Measurements from ENCODE around the gene OR5AU1. TPM values are rescaled to one million over a fixed set of nuclear protein-coding genes. Genes with fewer than 3 reads are reported as not detected.

OR5AU1 gene
- total and polyA plus RNA-seq, 2 experiments from 2014 or later, result not detected

DNA sequence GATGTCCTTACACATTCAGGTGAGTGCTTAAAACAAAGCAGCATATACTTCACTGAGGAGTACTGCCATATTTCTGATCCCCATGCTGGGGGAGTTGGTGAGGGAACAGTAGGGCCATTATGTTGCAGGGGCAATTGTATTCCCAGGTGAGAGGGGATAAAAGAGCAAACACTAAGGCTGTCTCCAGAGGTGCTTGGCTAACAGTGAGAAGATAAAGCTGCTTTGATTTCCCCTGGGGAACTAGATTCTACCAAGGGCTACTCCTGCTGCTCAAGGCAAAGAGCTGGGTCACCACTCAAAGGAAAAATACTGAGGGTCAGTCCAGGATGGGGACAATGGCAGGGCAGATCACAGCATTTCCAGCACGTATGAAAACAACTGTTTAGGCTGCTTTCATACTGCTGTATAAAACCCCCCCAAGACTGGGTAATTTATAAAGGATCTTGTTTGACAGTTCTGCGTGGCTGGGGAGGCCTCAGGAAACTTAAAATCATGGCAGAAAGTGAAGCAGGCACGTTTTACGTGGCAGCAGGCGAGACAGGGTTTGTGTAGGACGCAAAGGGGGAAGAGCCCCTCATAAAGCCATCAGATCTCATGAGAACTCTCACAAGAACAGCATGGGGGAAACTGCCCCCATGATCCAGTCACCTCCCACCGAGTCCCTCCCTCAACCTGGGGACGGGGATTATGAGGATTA lies 47.8 kb upstream of the OR5AU1 start:
- no peak overlapping the region for H3K27ac ChIP-seq
- TF ChIP-seq EZH2 (IDR thresholded peaks at IDR 0.05; ENCODE audit: borderline replicate concordance) (no peak), EZH2phosphoT487 (IDR thresholded peaks at IDR 0.05; ENCODE audit: low read depth, severe bottlenecking, unreplicated experiment) (no peak)
- TF ChIP-seq, protein P1, sequence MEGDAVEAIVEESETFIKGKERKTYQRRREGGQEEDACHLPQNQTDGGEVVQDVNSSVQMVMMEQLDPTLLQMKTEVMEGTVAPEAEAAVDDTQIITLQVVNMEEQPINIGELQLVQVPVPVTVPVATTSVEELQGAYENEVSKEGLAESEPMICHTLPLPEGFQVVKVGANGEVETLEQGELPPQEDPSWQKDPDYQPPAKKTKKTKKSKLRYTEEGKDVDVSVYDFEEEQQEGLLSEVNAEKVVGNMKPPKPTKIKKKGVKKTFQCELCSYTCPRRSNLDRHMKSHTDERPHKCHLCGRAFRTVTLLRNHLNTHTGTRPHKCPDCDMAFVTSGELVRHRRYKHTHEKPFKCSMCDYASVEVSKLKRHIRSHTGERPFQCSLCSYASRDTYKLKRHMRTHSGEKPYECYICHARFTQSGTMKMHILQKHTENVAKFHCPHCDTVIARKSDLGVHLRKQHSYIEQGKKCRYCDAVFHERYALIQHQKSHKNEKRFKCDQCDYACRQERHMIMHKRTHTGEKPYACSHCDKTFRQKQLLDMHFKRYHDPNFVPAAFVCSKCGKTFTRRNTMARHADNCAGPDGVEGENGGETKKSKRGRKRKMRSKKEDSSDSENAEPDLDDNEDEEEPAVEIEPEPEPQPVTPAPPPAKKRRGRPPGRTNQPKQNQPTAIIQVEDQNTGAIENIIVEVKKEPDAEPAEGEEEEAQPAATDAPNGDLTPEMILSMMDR (IDR thresholded peaks at IDR 0.05; ENCODE audit: poor library complexity), result no peak
- peaks cover 9% of the 10 kb centered on the region for H3K79me2 ChIP-seq
- H3K27me3 ChIP-seq, result no peaks in the 10 kb centered on the region
- H2AFZ ChIP-seq, result no peak overlapping the region
- no peaks in the 10 kb centered on the region for H3K9me3 ChIP-seq (ENCODE audit: low read depth)
- WGBS (ENCODE audit: low lambda C conversion rate, missing lambda C conversion rate), result 71% methylated on average over 8 of the region's 8 CpGs
- no peak overlapping the region for H3K4me3 ChIP-seq
- no peak for DNase-seq (ENCODE audit: low spot score)
- no peaks in the 10 kb centered on the region for H3K9me2 ChIP-seq (replicated peaks; ENCODE audit: insufficient read depth)
- peaks cover 15% of the 10 kb centered on the region for H4K20me1 ChIP-seq (ENCODE audit: insufficient read depth, poor library complexity, severe bottlenecking)
- H3K36me3 ChIP-seq (replicated peaks; ENCODE audit: insufficient read depth, low read depth), result peaks cover 4% of the 10 kb centered on the region
- no peaks in the 10 kb centered on the region for H3K4me1 ChIP-seq (ENCODE audit: insufficient read depth)
- H3K4me2 ChIP-seq, result no peak overlapping the region

DNA sequence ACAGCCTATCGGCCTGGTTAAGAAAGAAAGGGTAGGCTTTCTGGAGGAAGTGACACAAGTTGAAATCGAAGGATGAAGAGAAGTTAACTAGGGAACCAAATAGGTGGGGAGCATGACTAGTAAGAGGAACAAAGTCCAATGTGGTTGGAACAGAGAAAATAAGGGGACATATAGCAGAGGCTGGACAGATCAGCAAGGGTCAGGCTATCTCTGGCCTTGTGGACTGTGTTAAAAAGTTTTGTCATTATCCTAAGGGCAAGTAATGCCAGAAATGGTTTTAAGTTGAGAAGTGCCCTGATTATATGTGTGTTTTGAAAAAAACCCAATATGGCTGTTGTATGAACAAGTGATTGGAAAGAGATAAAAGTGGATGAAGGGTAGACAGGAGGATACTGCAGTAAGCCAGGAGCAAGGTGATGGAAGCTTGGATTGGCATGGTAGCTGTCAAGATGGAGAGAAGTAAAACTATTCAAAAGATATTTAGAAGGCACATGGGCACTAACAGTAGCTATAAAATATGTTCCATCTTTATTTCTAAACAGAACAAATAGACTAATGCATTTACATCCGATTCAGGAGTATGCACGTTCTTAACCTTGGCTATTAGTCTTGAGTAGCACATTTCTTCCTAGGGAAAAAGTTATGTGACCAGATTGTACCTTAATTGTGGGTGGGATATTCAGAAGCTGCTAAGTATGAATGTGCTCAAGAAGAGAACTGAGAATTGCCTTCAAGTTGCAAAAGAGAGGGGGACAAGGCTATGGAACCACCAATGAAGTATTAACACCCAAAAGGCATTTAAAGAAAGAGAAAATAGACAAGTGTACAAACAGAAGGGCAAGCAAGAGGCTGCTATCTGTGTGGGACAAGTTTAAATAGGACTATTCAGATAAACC lies 46.8 kb upstream of the OR5AU1 start:
- H3K4me2 ChIP-seq, result no peak overlapping the region
- H2AFZ ChIP-seq, result no peak overlapping the region
- 95% methylated on average over 4 of the region's 4 CpGs for WGBS (ENCODE audit: low lambda C conversion rate, missing lambda C conversion rate)
- no peak overlapping the region for H3K27ac ChIP-seq
- H3K27me3 ChIP-seq, result no peaks in the 10 kb centered on the region
- peaks cover 6% of the 10 kb centered on the region for H4K20me1 ChIP-seq (ENCODE audit: insufficient read depth, poor library complexity, severe bottlenecking)
- H3K4me1 ChIP-seq (ENCODE audit: insufficient read depth), result no peaks in the 10 kb centered on the region
- DNase-seq (ENCODE audit: low spot score), result no peak
- H3K9me2 ChIP-seq (replicated peaks; ENCODE audit: insufficient read depth), result no peaks in the 10 kb centered on the region
- no peak overlapping the region for H3K4me3 ChIP-seq
- H3K9me3 ChIP-seq (ENCODE audit: low read depth), result no peaks in the 10 kb centered on the region
- peaks cover under 1% of the 10 kb centered on the region for H3K79me2 ChIP-seq
- peaks cover 4% of the 10 kb centered on the region for H3K36me3 ChIP-seq (replicated peaks; ENCODE audit: insufficient read depth, low read depth)
- TF ChIP-seq EZH2phosphoT487 (IDR thresholded peaks at IDR 0.05; ENCODE audit: low read depth, severe bottlenecking, unreplicated experiment) (no peak), EZH2 (IDR thresholded peaks at IDR 0.05; ENCODE audit: borderline replicate concordance) (no peak)
- TF ChIP-seq, protein P1 (IDR thresholded peaks at IDR 0.05; ENCODE audit: poor library complexity), result no peak

DNA sequence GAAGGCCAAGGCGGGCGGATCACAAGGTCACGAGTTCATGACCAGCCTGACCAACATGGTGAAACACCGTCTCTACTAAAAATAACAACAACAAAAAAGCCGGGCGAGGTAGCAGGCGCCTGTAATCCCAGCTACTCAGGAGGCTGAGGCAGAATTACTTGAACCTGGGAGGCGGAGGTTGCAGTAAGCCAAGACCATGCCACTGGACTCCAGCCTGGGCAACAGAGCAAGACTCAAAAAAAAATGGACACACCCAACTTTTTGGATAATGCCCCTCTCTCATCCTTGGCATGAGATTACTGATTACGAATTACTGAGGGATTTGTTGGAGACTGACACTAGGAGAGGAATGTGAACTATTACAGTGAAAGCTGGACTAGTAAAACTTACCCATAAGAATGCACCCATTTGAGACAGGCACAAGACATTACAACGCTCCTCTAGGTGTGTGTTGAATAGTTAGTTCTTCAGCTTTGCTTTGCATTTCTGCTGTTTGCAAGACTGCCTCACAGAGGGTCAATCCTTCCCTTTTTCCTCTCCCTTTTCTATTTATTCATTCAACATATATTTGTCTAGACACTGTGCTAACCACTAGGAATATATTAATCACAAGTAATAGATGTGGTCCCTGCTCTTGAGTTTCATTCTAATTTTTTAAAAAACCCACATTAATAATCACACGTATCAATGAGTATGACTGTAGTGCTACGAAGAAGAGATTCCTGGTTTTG lies 46.0 kb upstream of the OR5AU1 start:
- peaks cover under 1% of the 10 kb centered on the region for H3K36me3 ChIP-seq (replicated peaks; ENCODE audit: insufficient read depth, low read depth)
- no peaks in the 10 kb centered on the region for H3K27me3 ChIP-seq
- H3K4me1 ChIP-seq (ENCODE audit: insufficient read depth), result no peaks in the 10 kb centered on the region
- H3K79me2 ChIP-seq, result no peaks in the 10 kb centered on the region
- H4K20me1 ChIP-seq (ENCODE audit: insufficient read depth, poor library complexity, severe bottlenecking), result no peaks in the 10 kb centered on the region
- H3K4me3 ChIP-seq, result no peak overlapping the region
- WGBS (ENCODE audit: low lambda C conversion rate, missing lambda C conversion rate), result 76% methylated on average over 12 of the region's 12 CpGs
- H3K9me3 ChIP-seq (ENCODE audit: low read depth), result no peaks in the 10 kb centered on the region
- no peaks in the 10 kb centered on the region for H3K9me2 ChIP-seq (replicated peaks; ENCODE audit: insufficient read depth)
- TF ChIP-seq EZH2 (IDR thresholded peaks at IDR 0.05; ENCODE audit: borderline replicate concordance), result no peak
- TF ChIP-seq, protein P1 (IDR thresholded peaks at IDR 0.05; ENCODE audit: poor library complexity), result no peak
- TF ChIP-seq EZH2phosphoT487 (IDR thresholded peaks at IDR 0.05; ENCODE audit: low read depth, severe bottlenecking, unreplicated experiment), result no peak
- H2AFZ ChIP-seq, result no peak overlapping the region
- H3K27ac ChIP-seq, result no peak overlapping the region
- DNase-seq (ENCODE audit: low spot score), result no peak
- no peak overlapping the region for H3K4me2 ChIP-seq

Measured in hepatocyte (in vitro differentiated cells).